ENCODE results near the gene CD33. TPM values are rescaled to one million over a fixed set of nuclear protein-coding genes. Genes with fewer than 3 reads are reported as not detected.

Gene CD33
- total RNA-seq, 6 experiments from 2014 or later, result 1.7 to 5.8 (median 3.8) TPM

DNA sequence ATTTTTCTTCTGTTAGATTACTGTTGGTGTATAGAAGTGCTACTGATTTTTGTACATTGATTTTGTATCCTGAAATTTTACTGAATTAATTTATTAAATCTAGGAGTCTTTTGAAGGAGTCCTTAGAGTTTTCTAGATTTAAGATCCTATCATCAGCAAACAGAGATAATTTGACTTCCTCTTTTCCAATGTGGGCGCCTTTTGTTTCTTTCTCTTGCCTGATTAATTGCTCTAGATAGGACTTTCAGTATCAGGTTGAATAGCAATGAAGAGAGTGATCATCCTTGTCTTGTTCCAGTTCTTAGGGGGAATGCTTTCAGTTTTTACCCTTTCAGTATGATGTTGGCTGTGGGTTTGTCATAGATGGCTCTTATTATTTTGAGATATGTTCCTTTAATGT, 5.6 kb upstream of the CD33 start:
- WGBS (ENCODE audit: insufficient coverage, low coverage, low lambda C conversion rate, missing lambda C conversion rate), result 45% methylated on average over 1 of the region's 1 CpG

DNA sequence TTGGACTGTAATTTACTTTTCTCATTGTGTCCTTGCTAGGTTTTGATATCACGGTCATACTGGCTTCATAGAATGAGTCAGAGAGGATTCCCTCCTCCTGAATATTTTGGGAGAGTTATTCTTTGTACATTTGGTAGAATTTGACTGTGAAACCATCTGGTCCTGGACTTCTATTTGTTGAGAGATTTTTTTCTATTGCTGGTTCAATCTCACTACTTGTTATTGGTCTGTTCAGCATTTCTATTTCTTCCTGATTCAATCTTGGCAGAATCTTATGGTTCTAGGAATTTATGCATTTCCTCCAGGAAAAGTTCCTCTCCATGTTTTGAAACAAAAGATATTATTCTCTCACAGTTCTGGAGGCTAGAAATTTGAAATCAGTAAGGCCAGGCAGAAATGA, 4.9 kb upstream of the CD33 start:
- TF ChIP-seq POLR2A (IDR thresholded peaks at IDR 0.05), result no peak
- TF ChIP-seq, protein P1, sequence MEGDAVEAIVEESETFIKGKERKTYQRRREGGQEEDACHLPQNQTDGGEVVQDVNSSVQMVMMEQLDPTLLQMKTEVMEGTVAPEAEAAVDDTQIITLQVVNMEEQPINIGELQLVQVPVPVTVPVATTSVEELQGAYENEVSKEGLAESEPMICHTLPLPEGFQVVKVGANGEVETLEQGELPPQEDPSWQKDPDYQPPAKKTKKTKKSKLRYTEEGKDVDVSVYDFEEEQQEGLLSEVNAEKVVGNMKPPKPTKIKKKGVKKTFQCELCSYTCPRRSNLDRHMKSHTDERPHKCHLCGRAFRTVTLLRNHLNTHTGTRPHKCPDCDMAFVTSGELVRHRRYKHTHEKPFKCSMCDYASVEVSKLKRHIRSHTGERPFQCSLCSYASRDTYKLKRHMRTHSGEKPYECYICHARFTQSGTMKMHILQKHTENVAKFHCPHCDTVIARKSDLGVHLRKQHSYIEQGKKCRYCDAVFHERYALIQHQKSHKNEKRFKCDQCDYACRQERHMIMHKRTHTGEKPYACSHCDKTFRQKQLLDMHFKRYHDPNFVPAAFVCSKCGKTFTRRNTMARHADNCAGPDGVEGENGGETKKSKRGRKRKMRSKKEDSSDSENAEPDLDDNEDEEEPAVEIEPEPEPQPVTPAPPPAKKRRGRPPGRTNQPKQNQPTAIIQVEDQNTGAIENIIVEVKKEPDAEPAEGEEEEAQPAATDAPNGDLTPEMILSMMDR (IDR thresholded peaks at IDR 0.05), result no peak
- Histone ChIP-seq H3K4me1 (no peaks in the 10 kb centered on the region), H3K27me3 (no peaks in the 10 kb centered on the region), H3K36me3 (no peaks in the 10 kb centered on the region), H3K4me3 (no peak overlapping the region), H3K27ac (no peak overlapping the region), H3K9me3 (no peaks in the 10 kb centered on the region)
- DNase-seq (no peak), ATAC-seq (no peak)
- 45% methylated on average over 1 of the region's 1 CpG for WGBS (ENCODE audit: insufficient coverage, low coverage, low lambda C conversion rate, missing lambda C conversion rate)
- intact Hi-C loops (cut with DNase I), result no loop called here

More for the DNA sequence above, 5.6 kb upstream of the CD33 start:
- Histone ChIP-seq H3K4me1 (no peaks in the 10 kb centered on the region), H3K4me3 (no peak overlapping the region), H3K9me3 (no peaks in the 10 kb centered on the region), H3K27me3 (no peaks in the 10 kb centered on the region), H3K36me3 (no peaks in the 10 kb centered on the region), H3K27ac (no peak overlapping the region)
- intact Hi-C loops (cut with DNase I), result no loop called here
- no peak for ATAC-seq
- DNase-seq, result no peak
- TF ChIP-seq, protein P1 (IDR thresholded peaks at IDR 0.05), result no peak
- TF ChIP-seq POLR2A (IDR thresholded peaks at IDR 0.05), result no peak

DNA sequence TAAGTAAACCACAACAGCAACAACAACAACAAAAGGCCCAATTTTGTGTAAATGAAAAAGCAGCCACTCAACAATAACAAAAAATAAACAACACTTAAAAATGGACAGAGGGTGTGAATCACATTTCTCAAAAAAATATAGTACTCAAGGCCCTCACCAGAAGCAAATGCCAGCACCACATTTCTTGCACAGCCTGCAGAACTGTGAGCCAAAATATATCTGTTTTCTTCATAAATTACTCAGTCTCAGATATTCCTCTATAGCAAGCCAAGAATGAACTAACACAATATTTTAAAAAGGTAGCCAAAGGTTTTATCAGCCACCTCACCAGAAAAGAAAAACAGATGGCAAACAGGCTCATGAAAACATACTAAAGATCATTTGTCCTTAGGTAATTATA, 3.9 kb upstream of the CD33 start:
- Histone ChIP-seq H3K4me3 (no peak overlapping the region), H3K27me3 (no peaks in the 10 kb centered on the region), H3K9me3 (no peaks in the 10 kb centered on the region), H3K36me3 (no peaks in the 10 kb centered on the region), H3K4me1 (no peaks in the 10 kb centered on the region), H3K27ac (no peak overlapping the region)
- DNase-seq (no peak), ATAC-seq (no peak)
- TF ChIP-seq, protein P1 (IDR thresholded peaks at IDR 0.05), result no peak
- TF ChIP-seq POLR2A (IDR thresholded peaks at IDR 0.05), result no peak
- intact Hi-C loops (cut with DNase I), result no loop called here

DNA sequence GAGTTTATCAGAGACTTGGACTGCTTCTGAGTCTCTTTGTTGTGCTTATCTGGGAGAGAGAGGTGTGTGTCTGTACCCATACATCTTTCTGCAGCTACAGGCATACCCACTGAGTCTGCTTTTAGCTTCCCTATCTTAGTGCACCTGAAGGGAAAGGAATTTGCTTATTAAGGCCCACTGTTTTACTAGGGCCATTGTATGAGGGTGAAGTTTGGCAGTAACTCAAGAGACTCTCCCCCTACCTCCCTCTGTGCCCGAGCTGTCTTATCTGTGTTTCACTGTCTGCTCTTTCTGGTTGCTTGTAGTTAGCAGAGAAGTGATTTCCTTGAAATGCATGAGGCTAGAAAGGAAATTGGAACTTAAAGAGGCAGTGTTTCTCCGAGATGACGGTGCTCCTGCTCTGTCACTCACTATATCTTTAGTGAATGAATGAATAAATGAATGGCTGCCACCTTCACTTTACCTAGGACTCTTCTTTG, 678 bp upstream of the CD33 start:
- DNase-seq (no peak), ATAC-seq (no peak)
- Histone ChIP-seq H3K27ac (no peak overlapping the region), H3K27me3 (no peaks in the 10 kb centered on the region), H3K36me3 (no peaks in the 10 kb centered on the region), H3K4me3 (no peak overlapping the region), H3K9me3 (no peaks in the 10 kb centered on the region), H3K4me1 (no peaks in the 10 kb centered on the region)
- intact Hi-C loops (cut with DNase I), result no loop called here
- WGBS (ENCODE audit: insufficient coverage, low coverage, low lambda C conversion rate, missing lambda C conversion rate), result 21% methylated on average over 3 of the region's 3 CpGs
- TF ChIP-seq, protein P1 (IDR thresholded peaks at IDR 0.05), result no peak
- TF ChIP-seq POLR2A (IDR thresholded peaks at IDR 0.05), result no peak

DNA sequence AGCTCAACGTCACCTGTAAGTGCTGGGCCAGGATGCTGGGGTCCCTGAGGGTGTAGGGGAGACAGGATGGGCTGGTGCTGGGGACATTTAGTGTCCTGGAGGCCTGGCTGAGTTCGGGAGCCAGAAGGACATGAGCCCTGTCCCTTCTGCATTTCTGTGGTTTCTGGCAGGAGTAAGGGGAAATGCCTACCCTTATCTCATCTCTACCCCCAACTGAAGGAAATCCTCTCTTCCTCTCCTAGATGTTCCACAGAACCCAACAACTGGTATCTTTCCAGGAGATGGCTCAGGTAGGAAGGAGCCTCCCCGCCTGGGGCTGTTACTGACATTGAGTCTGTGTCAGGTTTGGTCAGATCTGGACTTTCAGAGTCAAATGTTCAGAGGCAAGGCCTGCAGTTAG, 1.2 kb downstream of the CD33 start:
- no peak overlapping the region for H3K27ac ChIP-seq
- H3K9me3 ChIP-seq, result no peaks in the 10 kb centered on the region
- no peaks in the 10 kb centered on the region for H3K36me3 ChIP-seq
- intact Hi-C loops (cut with DNase I), result no loop called here
- H3K4me3 ChIP-seq, result no peak overlapping the region
- H3K27me3 ChIP-seq, result no peaks in the 10 kb centered on the region
- H3K4me1 ChIP-seq, result no peaks in the 10 kb centered on the region
- ATAC-seq, result no peak
- 0% methylated on average over 2 of the region's 3 CpGs for whole genome bisulfite sequencing (ENCODE audit: insufficient coverage, low coverage, low lambda C conversion rate, missing lambda C conversion rate)
- TF ChIP-seq, protein P1 (IDR thresholded peaks at IDR 0.05), result no peak
- no peak for TF ChIP-seq POLR2A (IDR thresholded peaks at IDR 0.05)
- DNase-seq, result no peak

Data from right lobe of liver (tissue), 6 donors.